Stimulated activated CD4-positive, alpha-beta T cell treated with anti-CD3 and anti-CD28 coated beads, Interleukin-15, amount 100 ng/mL, for 24 hours (primary cell): ENCODE data around the gene FNDC1.
A peak's percentile ranks its signal among the peaks of the same experiment; 100 is the strongest.
"Not testable (repeated sequence)": the region's sequence is repeated elsewhere in the genome, so short reads cannot be mapped to it uniquely, and the experiment has no call there.

Source experiments
- DNase-seq: peaks from one replicate; pipeline ENCODE4 v3.0.0-alpha.2; 2020

The FNDC1 gene

DNA sequence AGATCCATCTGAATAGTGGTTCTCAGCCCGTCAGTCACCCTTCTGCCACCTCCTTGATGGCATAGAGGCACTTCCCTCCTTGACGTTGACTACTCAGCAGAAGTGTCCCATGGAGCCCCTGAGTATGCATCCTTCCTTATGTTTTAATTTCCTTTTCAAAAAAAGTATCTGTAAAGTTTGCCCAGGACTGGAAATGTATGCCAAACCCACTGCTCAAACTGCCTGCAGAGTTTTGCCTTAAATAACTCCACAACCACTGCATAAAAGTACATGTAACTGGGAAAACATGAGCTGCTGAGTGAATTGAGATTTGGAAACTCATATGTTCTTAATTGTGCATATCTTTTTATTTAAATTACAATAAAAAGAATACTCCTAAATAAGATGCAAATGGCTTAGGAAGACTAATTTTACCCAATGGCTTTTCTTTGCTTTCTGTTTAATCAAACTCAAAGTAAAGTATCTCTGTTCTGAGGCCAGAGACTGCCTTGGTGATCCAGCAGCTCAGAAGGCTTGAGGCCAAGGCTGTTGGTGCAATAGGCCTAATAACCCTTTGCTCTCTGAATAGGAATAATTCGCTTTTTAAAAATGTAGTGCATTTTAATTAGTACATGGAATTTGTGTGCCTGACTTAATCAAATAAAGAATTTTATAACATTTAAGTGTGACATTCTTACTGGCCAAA, 90.4 kb downstream of the FNDC1 start:
- no peak for DNase-seq

- DNase-seq: no peak
Observed at GRCh38 chr6:159260208-159260607, 91.0 kb downstream of the FNDC1 start.

DNA sequence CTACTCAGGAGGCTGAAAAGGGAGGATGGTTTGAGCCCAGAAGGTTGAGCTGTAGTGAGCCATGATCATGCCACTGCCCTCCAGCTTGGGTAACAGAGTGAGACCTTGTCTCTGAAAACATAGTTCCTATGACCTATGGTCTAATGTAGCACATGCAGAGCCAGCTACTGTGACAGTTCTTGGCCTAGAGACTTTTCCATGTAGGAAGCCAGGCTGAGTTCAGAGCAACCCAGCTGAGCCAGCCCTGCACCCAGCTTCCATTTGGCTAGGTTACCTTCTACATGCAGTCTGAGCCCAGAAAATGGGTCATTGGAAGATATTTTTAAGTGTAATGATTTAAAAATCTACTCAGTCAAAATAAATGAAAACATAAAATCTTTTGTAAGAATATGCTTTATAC, 92.8 kb downstream of the FNDC1 start:
- DNase-seq: no peak

DNA sequence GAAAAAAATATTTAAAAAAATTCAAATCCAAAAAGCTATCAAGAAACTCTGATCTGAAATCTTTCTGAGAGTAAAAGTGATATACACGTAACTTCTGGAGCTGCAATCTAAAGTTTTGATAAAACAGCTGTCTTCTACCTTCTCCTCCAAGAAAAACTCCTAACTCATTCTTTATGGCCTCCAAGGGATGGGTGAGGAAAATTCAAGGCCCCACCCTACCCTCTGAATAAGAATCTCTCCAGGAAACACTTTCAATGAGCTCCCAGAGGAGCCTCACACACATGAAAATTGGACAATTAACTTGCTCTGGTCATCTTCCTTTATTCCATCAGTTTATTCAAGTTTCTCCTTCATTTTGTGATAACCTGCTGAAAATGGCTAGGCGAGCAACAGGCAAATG, 93.4 kb downstream of the FNDC1 start:
- DNase-seq: no peak

DNA sequence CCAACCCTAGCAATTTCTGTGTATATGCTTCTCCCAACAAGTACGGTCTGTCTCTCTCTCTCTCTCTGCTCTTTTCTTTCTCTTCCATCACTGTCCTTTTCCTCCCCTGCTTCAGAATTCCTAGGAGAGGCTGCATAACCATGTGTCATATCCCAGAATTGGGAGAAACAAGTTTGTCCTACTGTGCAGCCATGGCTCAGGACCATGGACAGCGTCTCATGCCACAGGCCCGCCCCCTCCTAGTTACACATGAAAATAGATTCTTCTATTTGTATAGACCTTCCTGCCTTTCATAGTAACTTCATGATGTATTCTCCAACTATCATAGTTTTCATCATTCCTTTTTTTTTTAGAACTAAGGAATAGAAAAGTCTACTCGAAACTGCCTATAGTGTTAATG, 98.0 kb downstream of the FNDC1 start:
- peak; percentile 24 for DNase-seq

GRCh38 chr6:159268511-159268910, 99.3 kb downstream of the FNDC1 start:
- DNase-seq: no peak

GRCh38 chr6:159271257-159271656, 102.1 kb downstream of the FNDC1 start:
- no peak for DNase-seq

DNA sequence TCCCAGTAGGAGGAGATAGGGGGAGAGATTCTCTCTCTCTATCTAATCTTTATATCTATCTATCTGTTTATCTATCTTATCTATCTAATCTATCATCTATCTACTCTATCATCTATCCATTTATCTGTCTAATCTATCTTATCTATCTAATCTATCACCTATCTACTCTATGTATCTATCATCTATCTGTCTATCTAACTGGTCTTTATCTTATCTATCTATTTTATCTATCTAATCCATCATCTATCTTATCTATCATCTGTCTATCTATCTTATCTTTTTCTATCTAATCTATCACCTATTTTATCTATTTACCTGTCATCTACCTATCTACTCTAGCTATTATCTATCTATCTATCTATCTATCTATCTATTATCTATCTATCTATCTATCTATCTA, 109.4 kb downstream of the FNDC1 start:
- DNase-seq: no peak

GRCh38 chr6:159279790-159280277, 110.6 kb downstream of the FNDC1 start:
- no peak for DNase-seq

GRCh38 chr6:159282421-159282820, 113.2 kb downstream of the FNDC1 start:
- DNase-seq: no peak

DNA sequence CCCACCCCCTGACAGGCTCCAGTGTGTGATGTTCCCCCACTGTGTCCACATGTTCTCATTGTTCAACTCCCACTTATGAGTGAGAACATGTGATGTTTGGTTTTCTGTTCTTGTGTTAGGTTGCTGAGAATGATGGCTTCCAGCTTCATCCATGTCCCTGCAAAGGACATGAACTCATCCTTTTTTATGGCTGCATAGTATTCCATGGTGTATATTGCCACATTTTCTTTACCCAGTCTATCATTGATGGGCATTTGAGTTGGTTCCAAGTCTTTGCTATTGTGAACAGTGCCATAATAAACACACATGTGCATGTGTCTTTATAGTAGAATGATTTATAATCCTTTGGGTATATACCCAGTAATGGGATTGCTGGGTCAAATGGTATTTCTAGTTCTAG, 115.5 kb downstream of the FNDC1 start:
- not testable (repeated sequence) for DNase-seq

DNA sequence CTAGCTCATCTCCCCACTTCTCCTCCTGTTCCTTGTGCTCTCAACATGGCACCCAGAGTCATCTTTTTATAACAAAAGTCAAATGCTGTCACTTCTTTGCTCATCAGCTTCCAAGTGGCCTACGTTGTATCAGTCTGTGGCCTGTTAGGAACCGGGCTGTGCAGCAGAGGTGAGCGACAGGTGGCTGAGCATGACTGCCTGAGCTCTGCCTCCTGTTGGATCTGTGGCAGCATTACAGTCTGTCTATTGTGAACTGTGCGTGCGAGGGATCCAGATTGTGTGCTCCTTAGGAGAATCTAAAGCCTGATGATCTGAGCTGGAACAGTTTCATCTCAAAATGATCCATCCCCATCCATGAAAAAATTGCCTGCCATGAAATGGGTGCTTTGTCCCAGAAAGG, 129.6 kb downstream of the FNDC1 start:
- no peak for DNase-seq

GRCh38 chr6:159299566-159299965, 130.4 kb downstream of the FNDC1 start:
- DNase-seq: no peak

- no peak for DNase-seq
Observed at GRCh38 chr6:159301277-159301676, 132.1 kb downstream of the FNDC1 start.

GRCh38 chr6:159301810-159302593, 132.8 kb downstream of the FNDC1 start:
- DNase-seq: no peak

DNA sequence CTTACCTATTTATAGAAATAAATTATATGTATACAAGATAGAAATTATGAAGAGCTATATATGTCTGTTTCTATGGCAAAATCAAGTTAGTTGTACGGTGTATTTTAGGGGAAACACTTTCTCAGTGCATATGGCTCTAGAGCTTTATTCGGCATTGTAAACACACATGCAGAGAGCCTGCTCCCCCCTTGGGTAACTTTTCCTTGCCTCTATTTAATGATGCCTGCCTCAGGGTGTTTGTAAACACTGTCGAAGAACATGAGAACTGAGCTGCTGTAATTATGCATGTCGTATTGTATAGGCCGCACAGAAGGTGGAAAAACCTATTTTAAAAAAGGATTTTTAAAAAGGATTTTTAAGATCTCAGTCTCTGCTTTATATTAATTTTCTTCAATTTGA, 133.4 kb downstream of the FNDC1 start:
- no peak for DNase-seq

GRCh38 chr6:159303159-159303558, 134.0 kb downstream of the FNDC1 start:
- no peak for DNase-seq

GRCh38 chr6:159303784-159304183, 134.6 kb downstream of the FNDC1 start:
- no peak for DNase-seq

DNA sequence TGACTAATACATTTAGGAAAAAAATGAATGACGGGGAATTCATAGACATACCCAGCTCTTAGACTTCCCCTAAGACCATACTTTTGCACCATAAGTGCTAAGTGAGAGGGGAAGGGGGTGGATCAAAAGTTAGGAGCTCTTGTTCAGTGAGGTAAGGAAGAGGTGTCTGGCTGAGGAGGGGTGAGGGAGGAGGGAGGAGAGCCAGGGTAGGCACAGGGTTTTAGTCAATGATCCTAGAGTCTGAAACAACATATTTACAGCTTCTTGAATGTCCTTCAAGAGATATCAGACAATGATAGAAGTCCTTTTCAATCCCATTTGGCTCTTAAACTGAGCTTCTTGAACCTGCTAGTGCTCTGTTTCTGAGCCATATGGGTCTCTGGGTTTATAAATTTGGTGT, 135.4 kb downstream of the FNDC1 start:
- no peak for DNase-seq

- no peak for DNase-seq
Observed at GRCh38 chr6:159305159-159305558, 136.0 kb downstream of the FNDC1 start.

DNA sequence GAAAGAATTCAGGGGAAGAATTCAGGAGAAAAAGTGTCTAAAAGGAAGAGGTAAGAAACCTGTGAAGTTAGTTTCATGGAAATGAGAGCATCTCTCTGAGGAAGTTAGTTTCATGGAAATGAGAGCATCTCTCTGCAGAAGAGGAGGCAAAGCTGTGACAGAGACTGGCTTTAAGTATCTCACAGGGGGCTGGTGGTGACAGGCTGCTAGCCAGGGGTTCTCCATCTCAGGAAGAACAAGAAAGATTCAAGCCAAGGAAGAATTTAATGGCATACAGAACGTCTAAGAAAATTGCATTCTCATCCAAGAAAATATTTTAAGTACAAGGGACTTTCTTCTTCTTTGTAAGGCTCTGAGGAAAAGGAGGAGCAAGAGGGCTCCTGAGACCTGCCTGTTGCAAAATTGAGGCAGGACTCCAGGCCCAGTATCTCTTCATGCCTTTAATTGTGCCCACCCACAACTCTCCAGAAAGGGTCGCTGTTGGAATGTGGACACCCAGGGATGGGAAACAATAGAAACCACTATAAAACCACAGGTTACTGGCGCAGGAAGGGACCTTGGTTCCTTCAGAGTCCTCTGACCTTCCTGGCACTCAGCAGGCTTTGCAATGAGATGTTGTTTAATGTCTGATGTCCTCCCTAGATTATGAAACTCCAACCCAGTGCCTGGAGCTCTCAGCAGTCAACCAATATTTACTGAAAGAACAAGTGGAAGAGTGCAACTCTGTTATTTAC, 136.8 kb downstream of the FNDC1 start:
- no peak for DNase-seq

GRCh38 chr6:159307246-159307790, 138.1 kb downstream of the FNDC1 start:
- DNase-seq: no peak

DNA sequence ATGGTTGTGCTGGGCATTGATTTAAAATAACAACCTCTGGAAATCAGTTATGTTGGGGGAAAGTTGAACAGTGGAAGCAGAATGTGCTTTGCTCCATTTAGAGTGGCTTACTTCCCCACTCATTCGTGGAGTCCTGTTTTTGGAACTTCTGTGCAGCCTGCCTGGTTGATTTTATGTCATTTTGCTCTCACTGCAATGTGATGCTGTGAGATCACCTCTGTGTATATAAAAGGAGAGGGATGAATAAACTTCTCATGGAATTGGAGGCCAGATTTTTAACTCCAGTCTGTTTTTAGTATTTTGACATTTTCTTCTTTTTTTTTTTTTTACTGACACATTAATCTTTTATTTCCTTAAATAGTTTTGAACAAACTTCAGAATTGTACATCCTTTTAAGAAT, 139.0 kb downstream of the FNDC1 start:
- no peak for DNase-seq
